ENCODE data around the gene COL10A1. TPM values are rescaled to one million over a fixed set of nuclear protein-coding genes. Genes with fewer than 3 reads are reported as not detected.

COL10A1 gene
- total RNA-seq, 2 donors from 2014 or later, result not detected

GRCh38 chr6:116152620-116153019, 26.7 kb upstream of the COL10A1 start:
- Mint-ChIP-seq H3K36me3 (no peaks in the 10 kb centered on the region), H3K4me1 (ENCODE audit: low read depth in 2 of 2) (peaks cover 0 to 3% of the 10 kb centered on the region in 2 donors), H3K27me3 (no peaks in the 10 kb centered on the region), H3K4me3 (no peak overlapping the region), H3K27ac (no peak overlapping the region), H3K9me3 (no peaks in the 10 kb centered on the region)
- ATAC-seq (no peak), DNase-seq (ENCODE audit: low spot score) (no peak)

- Mint-ChIP-seq H3K36me3 (no peaks in the 10 kb centered on the region), H3K9me3 (no peaks in the 10 kb centered on the region), H3K4me3 (no peak overlapping the region), H3K27me3 (no peaks in the 10 kb centered on the region), H3K4me1 (ENCODE audit: low read depth in 2 of 2) (peaks cover 4 to 6% of the 10 kb centered on the region in 2 donors), H3K27ac (no peak overlapping the region)
- ATAC-seq, result no peak
- no peak for DNase-seq (ENCODE audit: low spot score)
Observed at GRCh38 chr6:116145803-116146675, 20.1 kb upstream of the COL10A1 start.

- Mint-ChIP-seq H3K9me3 (no peaks in the 10 kb centered on the region), H3K27me3 (no peaks in the 10 kb centered on the region), H3K27ac (no peak overlapping the region), H3K4me1 (ENCODE audit: low read depth in 2 of 2) (peaks cover 4 to 6% of the 10 kb centered on the region in 2 donors), H3K4me3 (no peak overlapping the region), H3K36me3 (no peaks in the 10 kb centered on the region)
- no peak for ATAC-seq
- DNase-seq (ENCODE audit: low spot score), result no peak
Observed at GRCh38 chr6:116144605-116145004, 18.7 kb upstream of the COL10A1 start.

DNA sequence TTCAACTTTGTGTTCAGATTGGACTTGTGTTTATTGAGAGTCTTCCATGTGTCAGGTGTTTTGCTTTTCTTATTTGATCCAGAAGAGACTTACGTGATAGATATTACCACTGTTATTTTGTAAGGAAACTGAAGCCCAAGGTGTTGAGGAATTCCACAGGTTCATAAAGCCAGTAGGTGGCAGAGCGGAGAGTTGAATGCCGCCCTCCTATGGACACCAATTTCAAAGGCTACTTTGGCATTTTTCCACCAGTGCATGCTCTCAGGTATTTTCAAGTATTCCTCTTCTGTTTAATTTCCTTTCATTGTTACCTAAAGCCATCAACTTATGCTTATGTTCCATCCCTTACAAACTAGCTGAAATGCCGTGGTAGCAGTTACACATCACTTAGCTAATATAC, 14.0 kb upstream of the COL10A1 start:
- peaks cover 21 to 26% of the 10 kb centered on the region in 2 donors for H3K4me1 Mint-ChIP-seq (ENCODE audit: low read depth in 2 of 2)
- H3K9me3 Mint-ChIP-seq, result no peaks in the 10 kb centered on the region
- ATAC-seq, result no peak

DNA sequence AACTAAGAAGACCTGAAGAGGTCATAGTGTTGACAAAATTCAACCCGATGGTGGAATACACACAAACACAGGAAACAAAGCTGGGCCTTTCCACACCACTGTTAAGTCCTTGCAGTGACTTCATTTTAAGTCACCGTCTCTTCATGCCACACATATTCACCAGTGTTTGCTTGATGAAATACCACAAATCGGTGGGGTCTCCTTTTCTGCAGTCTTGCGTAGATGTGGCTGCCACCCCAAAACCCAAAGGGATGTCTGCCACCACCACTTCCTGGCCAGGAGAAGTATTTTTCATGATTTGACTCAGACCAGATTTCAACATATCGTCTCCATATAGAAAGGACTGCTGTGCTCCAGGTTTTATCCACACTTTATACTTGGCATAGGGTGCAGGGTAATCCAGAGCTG, 11.0 kb upstream of the COL10A1 start:
- peak; percentile 86 for DNase-seq (ENCODE audit: low spot score)
- Mint-ChIP-seq H3K4me3 (peak overlapping the region; percentile 56), H3K27ac (peak overlapping the region; percentile 77 to 83), H3K4me1 (ENCODE audit: low read depth in 2 of 2) (peaks cover 24 to 30% of the 10 kb centered on the region in 2 donors), H3K36me3 (peaks cover 12% of the 10 kb centered on the region), H3K27me3 (no peaks in the 10 kb centered on the region), H3K9me3 (no peaks in the 10 kb centered on the region)
- ATAC-seq, result peak; percentile 97 to 98

More for the DNA sequence above, 14.0 kb upstream of the COL10A1 start:
- Mint-ChIP-seq H3K27me3 (no peaks in the 10 kb centered on the region), H3K36me3 (peaks cover 4% of the 10 kb centered on the region), H3K4me3 (no peak overlapping the region), H3K27ac (no peak overlapping the region)
- no peak for DNase-seq (ENCODE audit: low spot score)

DNA sequence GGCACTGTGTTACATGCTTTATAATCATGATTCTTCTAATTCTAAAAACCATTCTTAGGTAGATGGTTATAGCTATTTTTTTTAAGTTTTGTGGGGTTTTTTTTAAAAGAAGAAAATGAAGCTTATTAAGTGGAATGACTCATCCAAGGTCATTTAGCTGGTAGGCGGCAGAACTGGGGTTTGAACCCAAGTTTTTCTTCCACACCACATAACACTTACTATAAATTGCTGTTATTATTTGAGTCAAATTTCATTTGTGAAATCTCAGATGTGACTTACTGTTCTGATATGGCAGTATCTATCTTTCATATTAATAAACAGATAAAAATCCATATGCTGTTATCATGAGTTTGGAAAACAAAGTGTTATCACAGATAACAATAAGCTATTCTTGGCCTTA, 10.4 kb upstream of the COL10A1 start:
- peak; percentile 22 to 54 for ATAC-seq

DNA sequence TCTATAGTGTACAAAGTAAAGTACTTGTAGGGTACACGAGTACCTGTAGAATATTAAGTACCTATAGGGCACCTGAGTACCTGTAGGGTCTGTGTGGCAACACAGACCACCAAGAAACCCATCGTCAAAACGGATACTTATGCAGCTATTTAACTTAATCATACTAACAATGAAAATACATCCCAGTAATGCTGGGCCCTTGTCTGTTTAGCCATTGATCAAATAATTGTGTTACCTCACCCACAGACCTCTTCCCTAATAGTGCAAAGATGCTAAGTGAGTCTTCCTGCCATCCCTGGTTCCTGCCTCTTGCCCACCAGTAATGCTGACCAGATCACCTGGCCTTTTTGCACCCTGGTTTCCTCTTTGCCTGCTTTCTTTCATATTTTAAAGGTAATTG, 7.5 kb upstream of the COL10A1 start:
- H3K4me1 Mint-ChIP-seq (ENCODE audit: low read depth in 2 of 2), result peaks cover 35% of the 10 kb centered on the region in 2 donors
- ATAC-seq (no peak), DNase-seq (ENCODE audit: low spot score) (no peak)
- no peaks in the 10 kb centered on the region for H3K27me3 Mint-ChIP-seq
- no peak overlapping the region for H3K4me3 Mint-ChIP-seq
- H3K9me3 Mint-ChIP-seq, result no peaks in the 10 kb centered on the region
- peak overlapping the region in 1 of 2 donors; percentile 41 for H3K27ac Mint-ChIP-seq
- peaks cover 12% of the 10 kb centered on the region for H3K36me3 Mint-ChIP-seq

More for the DNA sequence above, 10.4 kb upstream of the COL10A1 start:
- Mint-ChIP-seq H3K9me3 (no peaks in the 10 kb centered on the region), H3K27me3 (no peaks in the 10 kb centered on the region), H3K27ac (peak overlapping the region; percentile 77 to 83), H3K4me1 (ENCODE audit: low read depth in 2 of 2) (peaks cover 27 to 30% of the 10 kb centered on the region in 2 donors), H3K36me3 (peaks cover 12% of the 10 kb centered on the region), H3K4me3 (peak overlapping the region; percentile 56)
- DNase-seq (ENCODE audit: low spot score), result no peak

- Mint-ChIP-seq H3K9me3 (no peaks in the 10 kb centered on the region), H3K27me3 (no peaks in the 10 kb centered on the region), H3K27ac (no peak overlapping the region)
Observed at GRCh38 chr6:116127771-116128493, 2.0 kb upstream of the COL10A1 start.

GRCh38 chr6:116120430-116120829, 5.5 kb downstream of the COL10A1 start:
- Mint-ChIP-seq H3K4me3 (no peak overlapping the region), H3K4me1 (ENCODE audit: low read depth in 2 of 2) (peaks cover 3 to 8% of the 10 kb centered on the region in 2 donors), H3K27me3 (no peaks in the 10 kb centered on the region), H3K36me3 (no peaks in the 10 kb centered on the region), H3K27ac (no peak overlapping the region), H3K9me3 (no peaks in the 10 kb centered on the region)
- peak in 1 of 2 donors; percentile 13 for ATAC-seq
- DNase-seq (ENCODE audit: low spot score), result no peak

More at GRCh38 chr6:116127771-116128493, 2.0 kb upstream of the COL10A1 start:
- DNase-seq (ENCODE audit: low spot score) (no peak), ATAC-seq (no peak)
- Mint-ChIP-seq H3K4me3 (no peak overlapping the region), H3K4me1 (ENCODE audit: low read depth in 2 of 2) (peaks cover 5 to 11% of the 10 kb centered on the region in 2 donors), H3K36me3 (no peaks in the 10 kb centered on the region)

DNA sequence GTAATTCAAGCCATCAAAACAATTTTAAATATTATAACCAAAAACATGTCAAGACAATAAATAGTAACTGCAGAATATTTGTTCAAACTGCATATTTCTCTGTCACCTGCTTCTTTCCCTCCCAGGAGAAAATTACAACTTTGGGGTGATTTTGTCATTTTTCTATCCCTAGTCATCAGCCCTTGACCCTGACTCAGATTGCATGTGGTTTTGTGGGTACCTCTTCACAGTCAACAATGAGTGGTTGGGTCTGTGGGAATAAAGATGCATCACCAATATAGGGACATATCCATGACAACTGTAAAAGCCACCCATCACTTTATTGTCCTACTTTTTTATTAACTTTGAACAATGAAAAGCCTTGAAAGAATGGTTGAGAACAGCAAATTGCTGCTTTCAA, 7.3 kb downstream of the COL10A1 start:
- DNase-seq (ENCODE audit: low spot score) (no peak), ATAC-seq (peak; percentile 67 to 87)
- Mint-ChIP-seq H3K27ac (no peak overlapping the region), H3K4me3 (no peak overlapping the region), H3K36me3 (no peaks in the 10 kb centered on the region), H3K27me3 (no peaks in the 10 kb centered on the region), H3K4me1 (ENCODE audit: low read depth in 2 of 2) (peaks cover 3 to 8% of the 10 kb centered on the region in 2 donors), H3K9me3 (no peaks in the 10 kb centered on the region)

DNA sequence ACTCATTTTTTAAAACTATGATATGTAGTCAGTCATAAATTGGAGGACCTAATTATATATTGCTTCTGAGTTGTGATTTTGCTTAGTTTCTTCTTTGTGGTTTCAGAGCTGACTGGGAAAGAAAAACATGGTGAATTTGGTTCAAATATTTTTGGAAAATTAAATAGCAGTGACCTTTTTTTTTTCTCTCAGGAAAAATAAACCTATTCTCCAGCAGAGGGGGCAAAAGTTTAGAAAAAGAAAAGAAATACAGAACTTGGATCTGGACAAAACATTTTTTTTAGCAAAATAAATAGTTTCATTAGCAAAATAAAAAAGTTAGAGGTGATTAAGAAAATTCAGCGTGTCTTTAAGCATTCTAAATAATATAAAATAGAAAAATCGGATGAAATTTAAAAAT, 10.2 kb downstream of the COL10A1 start:
- DNase-seq (ENCODE audit: low spot score) (no peak), ATAC-seq (no peak)
- Mint-ChIP-seq H3K4me3 (no peak overlapping the region), H3K27me3 (no peaks in the 10 kb centered on the region), H3K27ac (no peak overlapping the region), H3K9me3 (no peaks in the 10 kb centered on the region), H3K36me3 (peaks cover 6% of the 10 kb centered on the region), H3K4me1 (ENCODE audit: low read depth in 2 of 2) (peaks cover 2 to 3% of the 10 kb centered on the region in 2 donors)

- Mint-ChIP-seq H3K9me3 (no peaks in the 10 kb centered on the region), H3K27ac (no peak overlapping the region), H3K4me3 (no peak overlapping the region), H3K36me3 (peaks cover 23% of the 10 kb centered on the region), H3K4me1 (ENCODE audit: low read depth in 2 of 2) (no peaks in the 10 kb centered on the region), H3K27me3 (no peaks in the 10 kb centered on the region)
- DNase-seq (ENCODE audit: low spot score), result no peak
- no peak for ATAC-seq
Observed at GRCh38 chr6:116113386-116113785, 12.5 kb downstream of the COL10A1 start.

DNA sequence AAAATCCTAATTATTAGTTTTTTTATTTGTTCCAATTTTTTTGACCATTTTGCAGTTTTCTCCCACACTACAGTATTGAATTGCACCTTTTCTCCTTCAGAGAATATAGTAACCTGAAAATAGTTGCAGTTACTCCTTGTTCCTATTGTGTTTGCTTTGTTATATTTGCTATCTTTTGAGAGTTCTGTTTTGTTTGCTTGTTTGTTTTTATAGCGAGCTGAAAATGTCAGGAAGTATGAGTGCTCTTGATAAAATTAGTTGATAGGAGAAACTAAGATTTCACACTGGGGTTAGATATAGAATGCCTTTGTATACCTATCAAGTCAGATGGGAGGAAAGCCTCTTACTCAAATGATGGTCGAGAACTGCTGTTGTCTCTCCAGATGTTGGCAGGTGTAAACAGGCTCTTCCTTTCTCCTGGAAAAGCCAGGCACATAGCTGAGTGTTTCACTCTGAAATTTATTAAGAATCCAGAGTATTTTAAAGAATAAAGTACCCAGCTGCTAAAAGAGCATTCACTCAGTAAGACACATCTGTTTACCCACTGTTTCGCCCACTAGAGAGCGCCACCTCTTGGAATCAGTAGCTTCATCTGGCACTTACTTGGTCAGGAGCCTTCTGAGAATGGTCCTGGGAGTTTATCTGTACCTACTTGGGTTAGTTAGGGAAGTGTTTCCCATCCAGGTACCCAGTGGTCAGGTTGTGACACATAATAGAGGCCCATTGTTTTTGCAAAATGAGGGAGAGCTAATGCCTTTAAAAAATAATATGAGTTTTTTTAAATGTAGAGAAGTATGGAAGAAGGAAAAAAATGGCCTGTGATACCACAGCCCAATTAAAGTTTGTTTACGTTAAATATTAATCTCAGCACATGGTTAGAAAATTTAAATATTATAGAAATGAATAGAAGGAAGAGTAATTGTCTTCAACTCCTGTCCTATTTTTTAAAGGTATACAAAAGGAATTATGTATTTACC, 14.1 kb downstream of the COL10A1 start:
- ATAC-seq (no peak), DNase-seq (ENCODE audit: low spot score) (no peak)
- H3K27ac Mint-ChIP-seq, result peak overlapping the region in 1 of 2 donors; percentile 17
- peaks cover 23% of the 10 kb centered on the region for H3K36me3 Mint-ChIP-seq
- no peaks in the 10 kb centered on the region for H3K4me1 Mint-ChIP-seq (ENCODE audit: low read depth in 2 of 2)
- H3K27me3 Mint-ChIP-seq, result no peaks in the 10 kb centered on the region
- no peak overlapping the region for H3K4me3 Mint-ChIP-seq
- H3K9me3 Mint-ChIP-seq, result no peaks in the 10 kb centered on the region

Measured in natural killer cell treated with Interleukin-12 subunit alpha and Interleukin-12 subunit beta and Interleukin-15 and Interleukin-18, amount 100 ng/mL, for 72 hours (primary cell).